Measurements from ENCODE around the gene OR9Q2.

DNA sequence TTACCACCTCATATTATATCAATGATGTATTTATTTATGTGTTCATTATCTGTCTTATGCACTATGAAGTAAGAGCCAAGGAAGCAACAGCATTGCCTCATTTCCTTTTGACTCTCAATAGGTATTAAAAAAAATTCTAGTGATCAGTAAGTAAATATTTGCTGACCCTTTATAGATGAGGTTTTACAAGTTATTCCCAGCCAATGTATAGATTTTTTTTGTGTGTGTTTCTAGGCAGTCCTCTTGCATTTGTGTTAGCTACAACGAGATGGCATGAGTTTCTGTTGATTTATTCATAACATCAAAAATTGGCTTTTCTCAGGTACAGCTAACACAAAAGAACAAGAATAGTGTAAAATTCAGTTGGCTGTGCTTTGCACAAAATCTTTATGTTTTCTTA is 10.4 kb downstream of the OR9Q2 start:
- TF ChIP-seq, protein P1, sequence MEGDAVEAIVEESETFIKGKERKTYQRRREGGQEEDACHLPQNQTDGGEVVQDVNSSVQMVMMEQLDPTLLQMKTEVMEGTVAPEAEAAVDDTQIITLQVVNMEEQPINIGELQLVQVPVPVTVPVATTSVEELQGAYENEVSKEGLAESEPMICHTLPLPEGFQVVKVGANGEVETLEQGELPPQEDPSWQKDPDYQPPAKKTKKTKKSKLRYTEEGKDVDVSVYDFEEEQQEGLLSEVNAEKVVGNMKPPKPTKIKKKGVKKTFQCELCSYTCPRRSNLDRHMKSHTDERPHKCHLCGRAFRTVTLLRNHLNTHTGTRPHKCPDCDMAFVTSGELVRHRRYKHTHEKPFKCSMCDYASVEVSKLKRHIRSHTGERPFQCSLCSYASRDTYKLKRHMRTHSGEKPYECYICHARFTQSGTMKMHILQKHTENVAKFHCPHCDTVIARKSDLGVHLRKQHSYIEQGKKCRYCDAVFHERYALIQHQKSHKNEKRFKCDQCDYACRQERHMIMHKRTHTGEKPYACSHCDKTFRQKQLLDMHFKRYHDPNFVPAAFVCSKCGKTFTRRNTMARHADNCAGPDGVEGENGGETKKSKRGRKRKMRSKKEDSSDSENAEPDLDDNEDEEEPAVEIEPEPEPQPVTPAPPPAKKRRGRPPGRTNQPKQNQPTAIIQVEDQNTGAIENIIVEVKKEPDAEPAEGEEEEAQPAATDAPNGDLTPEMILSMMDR (IDR thresholded peaks at IDR 0.05): no peak
- no peak for TF ChIP-seq POLR2A (IDR thresholded peaks at IDR 0.05)
